ENCODE data around the gene CHST9.

CHST9 gene

GRCh38 chr18:26865557-26865956 is 319.6 kb downstream of the CHST9 start, which contains the start of gene AQP4:
TSS of gene AQP4 (minus strand) at chr18:26865707. CDS start at chr18:26865689, 18 bp downstream.
- no peak for DNase-seq (ENCODE audit: low read depth, low spot score)

- DNase-seq (ENCODE audit: low read depth, low spot score): no peak
Measured at GRCh38 chr18:26864658-26865057, 320.4 kb downstream of the CHST9 start.

- no peak for DNase-seq (ENCODE audit: low read depth, low spot score)
Measured at GRCh38 chr18:26863921-26864497, 321.1 kb downstream of the CHST9 start.

- no peak for DNase-seq (ENCODE audit: low read depth, low spot score)
Measured at GRCh38 chr18:26863122-26863879, 321.8 kb downstream of the CHST9 start.

- DNase-seq (ENCODE audit: low read depth, low spot score): no peak
Measured at GRCh38 chr18:26862084-26862483, 323.0 kb downstream of the CHST9 start.

All from smooth muscle cell of the brain vasculature (primary cell).